H1 (cell line): ENCODE data around the gene DDX49. TPM values are rescaled to one million over a fixed set of nuclear protein-coding genes. Genes with fewer than 3 reads are reported as not detected.

Source experiments
- CTCF ChIA-PET: fragments of 300-600 bp; sonication (Branson Sonifier 250); formaldehyde crosslinking; loops from one replicate; lab custom pipeline; 2021; ENCODE audit not compliant: partially characterized antibody; lab: Charles Lee
- POLR2A ChIA-PET: fragments of 300-600 bp; sonication (Branson Sonifier 250); formaldehyde crosslinking; loops from one replicate; lab custom pipeline; 2021; ENCODE audit warnings: inconsistent platforms; ENCODE audit not compliant: partially characterized antibody; lab: Charles Lee
- DNase-seq, 2 experiments: peaks; one replicate each; pipeline versions ENCODE4 v3.0.0 to v3.0.0-alpha.2; 2010 to 2022; ENCODE audit warnings: low spot score in 2 of 2, low read depth in 1 of 2, mixed read lengths in 1 of 2
- FAIRE-seq: peaks from 2 replicates; lab custom pipeline; 2011; peaks lifted over from hg19 to GRCh38; lab: Jason Lieb, UNC
- H2AFZ ChIP-seq: 2 replicates; pipeline ENCODE4 v1.8.1; 2012; ENCODE audit warnings: low read length, inconsistent platforms
- H2AK5ac ChIP-seq: 2 replicates; pipeline ENCODE4 v1.6.1; 2013; ENCODE audit warnings: low read depth, low read length
- H2BK120ac ChIP-seq: replicated peaks from 2 replicates; pipeline ENCODE3; 2013; ENCODE audit warnings: low read depth, low read length, inconsistent platforms
- H2BK12ac ChIP-seq: 2 replicates; pipeline ENCODE4 v1.6.1; 2013; ENCODE audit warnings: low read depth, low read length
- H2BK15ac ChIP-seq: 2 replicates; pipeline ENCODE4 v1.6.1; 2013; ENCODE audit warnings: low read length
- H2BK20ac ChIP-seq: 2 replicates; pipeline ENCODE4 v1.6.1; 2013; ENCODE audit warnings: low read length
- H2BK5ac ChIP-seq: 2 replicates; pipeline ENCODE4 v1.6.1; 2013; ENCODE audit warnings: low read depth, low read length
- H3K14ac ChIP-seq: 2 replicates; pipeline ENCODE4 v1.6.1; 2013; ENCODE audit warnings: inconsistent platforms; ENCODE audit not compliant: insufficient read length
- H3K18ac ChIP-seq: 2 replicates; pipeline ENCODE4 v1.6.1; 2013; ENCODE audit warnings: low read length; ENCODE audit errors: extremely low read depth
- H3K23ac ChIP-seq: 2 replicates; pipeline ENCODE4 v1.6.1; 2013; ENCODE audit warnings: inconsistent platforms; ENCODE audit not compliant: insufficient read length
- H3K23me2 ChIP-seq: 2 replicates; pipeline ENCODE4 v1.6.1; 2013; ENCODE audit warnings: low read depth, low read length
- H3K27ac ChIP-seq: 2 replicates; pipeline ENCODE4 v1.6.1; 2011; ENCODE audit warnings: low read depth, low read length, inconsistent platforms
- H3K27me3 ChIP-seq, 4 experiments: replicated peaks in 1 of 4; 1 replicate in 1 of 4; 2 replicates in 3 of 4; pipeline versions ENCODE4 v1.6.1 to v1.8.1; 2011 to 2013; ENCODE audit warnings: low read length in 3 of 4, mild to moderate bottlenecking in 3 of 4, inconsistent platforms in 2 of 4, mixed read lengths in 2 of 4, moderate library complexity in 1 of 4; ENCODE audit not compliant: control insufficient read depth in 3 of 4, insufficient read depth in 3 of 4; ENCODE audit errors: extremely low read depth in 1 of 4
- H3K36me3 ChIP-seq, 4 experiments: 2 replicates each; pipeline versions ENCODE4 v1.6.1 to v1.8.1; 2011 to 2013; ENCODE audit warnings: mild to moderate bottlenecking in 4 of 4, low read length in 3 of 4, moderate library complexity in 2 of 4, control low read depth in 1 of 4, inconsistent platforms in 1 of 4; ENCODE audit not compliant: insufficient read depth in 4 of 4, control insufficient read depth in 2 of 4
- H3K4ac ChIP-seq: replicated peaks from 2 replicates; pipeline ENCODE3; 2013; ENCODE audit warnings: low read length, low read depth, mixed read lengths, inconsistent platforms; ENCODE audit not compliant: insufficient read length
- H3K4me1 ChIP-seq, 4 experiments: replicated peaks in 1 of 4; 1 replicate in 1 of 4; 2 replicates in 3 of 4; pipeline versions ENCODE4 v1.6.1 to v1.8.1; 2011 to 2013; ENCODE audit warnings: low read length in 3 of 4, inconsistent platforms in 2 of 4, mixed read lengths in 1 of 4; ENCODE audit not compliant: insufficient read depth in 4 of 4, control insufficient read depth in 3 of 4
- H3K4me2 ChIP-seq, 2 experiments: 2 replicates each; pipeline versions ENCODE4 v1.6.1 to v1.8.1; 2011 to 2013; ENCODE audit warnings: low read depth in 2 of 2, low read length in 2 of 2, control low read depth in 1 of 2, inconsistent platforms in 1 of 2, mild to moderate bottlenecking in 1 of 2; ENCODE audit not compliant: insufficient read depth in 1 of 2
- H3K4me3 ChIP-seq, 4 experiments: fragments of 200-600, 300-600 bp in 1 of 4; sonication (generic), shearing (Covaris generic), sonication (Bioruptor Twin) in 1 of 4; 2 replicates each; pipeline versions ENCODE4 v1.5.1 to v1.8.1; 2011 to 2016; ENCODE audit warnings: low read length in 4 of 4, low read depth in 3 of 4, control low read depth in 2 of 4, inconsistent platforms in 2 of 4, mild to moderate bottlenecking in 2 of 4, mixed read lengths in 1 of 4, moderate library complexity in 1 of 4; ENCODE audit not compliant: insufficient read depth in 2 of 4; ENCODE audit errors: extremely low read depth in 1 of 4
- H3K56ac ChIP-seq: replicated peaks from 2 replicates; pipeline ENCODE3; 2013; ENCODE audit warnings: low read depth, mild to moderate bottlenecking, mixed read lengths, low read length, inconsistent platforms; ENCODE audit not compliant: insufficient read length
- H3K79me1 ChIP-seq: 2 replicates; pipeline ENCODE4 v1.6.1; 2013; ENCODE audit warnings: low read depth, low read length, control low read depth
- H3K79me2 ChIP-seq, 2 experiments: 2 replicates each; pipeline versions ENCODE4 v1.6.1 to v1.8.1; 2012 to 2013; ENCODE audit warnings: low read length in 2 of 2, mild to moderate bottlenecking in 2 of 2, inconsistent platforms in 1 of 2; ENCODE audit not compliant: insufficient read depth in 2 of 2, control insufficient read depth in 1 of 2
- H3K9ac ChIP-seq, 4 experiments: replicated peaks in 1 of 4; 1 replicate in 1 of 4; 2 replicates in 3 of 4; pipeline versions ENCODE4 v1.6.1 to v1.8.1; 2011 to 2013; ENCODE audit warnings: low read depth in 3 of 4, low read length in 3 of 4, control low read depth in 2 of 4, mild to moderate bottlenecking in 2 of 4, moderate library complexity in 2 of 4, inconsistent platforms in 1 of 4; ENCODE audit errors: extremely low read depth in 1 of 4
- H3K9me3 ChIP-seq, 2 experiments: 2 replicates each; pipeline versions ENCODE4 v1.6.1 to v1.8.1; 2012 to 2013; ENCODE audit warnings: mild to moderate bottlenecking in 2 of 2, moderate library complexity in 2 of 2, control low read depth in 1 of 2, inconsistent platforms in 1 of 2, low read depth in 1 of 2, low read length in 1 of 2, mixed read lengths in 1 of 2; ENCODE audit not compliant: insufficient read depth in 2 of 2
- H4K20me1 ChIP-seq, 2 experiments: replicated peaks in 1 of 2; 2 replicates each; pipeline versions ENCODE3 to v1.8.1; 2011 to 2013; ENCODE audit warnings: inconsistent platforms in 2 of 2, low read length in 2 of 2, mild to moderate bottlenecking in 1 of 2; ENCODE audit not compliant: insufficient read depth in 2 of 2, control insufficient read depth in 1 of 2
- H4K5ac ChIP-seq: 2 replicates; pipeline ENCODE4 v1.6.1; 2013; ENCODE audit warnings: low read length, low read depth, mixed read lengths, inconsistent platforms; ENCODE audit not compliant: insufficient read length
- H4K8ac ChIP-seq: 2 replicates; pipeline ENCODE4 v1.8.0; 2013; ENCODE audit warnings: mild to moderate bottlenecking, moderate library complexity, low read length, inconsistent platforms; ENCODE audit not compliant: insufficient read depth; ENCODE audit errors: extremely low read depth
- H4K91ac ChIP-seq: replicated peaks from 2 replicates; pipeline ENCODE3; 2013; ENCODE audit warnings: low read length, mixed read lengths, inconsistent platforms; ENCODE audit not compliant: insufficient read length
- ASH2L ChIP-seq: fragments of 200-600, 300-600 bp; sonication (generic); IDR thresholded peaks from one replicate; pipeline ENCODE4 v1.7.1; 2017; ENCODE audit warnings: low read length
- PHF8 ChIP-seq: fragments of 200-600 bp; sonication (generic); conservative IDR thresholded peaks from 2 replicates; pipeline ENCODE4 v1.7.1; 2012; ENCODE audit warnings: low read depth, mild to moderate bottlenecking, inconsistent platforms, low read length, moderate library complexity
- SIN3A ChIP-seq, 2 experiments: IDR thresholded peaks in 1 of 2; conservative IDR thresholded peaks in 1 of 2; 2 replicates each; pipeline ENCODE4 v1.6.1; 2011 to 2012; ENCODE audit warnings: low read length in 2 of 2, improper control_type of control experiment in 1 of 2, low read depth in 1 of 2, mild to moderate bottlenecking in 1 of 2
- WGBS, 2 experiments: shearing (Covaris generic) in 1 of 2; methylation state at CpG; one replicate each; pipeline versions ENCODE4 v1.1.6 to v1.1.7; 2013 to 2015; ENCODE audit warnings: low lambda C conversion rate in 2 of 2, mixed read lengths in 2 of 2, inconsistent platforms in 1 of 2, low coverage in 1 of 2, missing lambda C conversion rate in 1 of 2; ENCODE audit not compliant: insufficient replicate concordance in 2 of 2, insufficient coverage in 1 of 2, insufficient read length in 1 of 2; ENCODE audit errors: extremely low coverage in 1 of 2, missing lambda C conversion rate in 1 of 2; 5-methylcytosine and 5-hydroxymethylcytosine counted together
- polyA plus RNA-seq, 7 experiments: library from polyadenylated mRNA; depleted of rRNA in 3 of 7; stranded (reverse) in 5 of 7; unstranded in 2 of 7; fragments of >200 nt in 5 of 7; fragments of 200-250 nt in 2 of 7; gene quantifications; 1 replicate in 5 of 7; 2 replicates in 1 of 7; 4 replicates in 1 of 7; pipeline versions ENCODE4 v1.2.1 to v1.2.3, GENCODE V29; 2011 to 2013; ENCODE audit warnings: missing spikeins in 2 of 7, mixed read lengths in 2 of 7
- total RNA-seq: library from RNA; stranded (reverse); fragmentation: NEBNext Ultra II Directional; extraction: Animal tissue kit (Norgen Biotek cat#: 25700); gene quantifications from 2 replicates; pipeline ENCODE4 v1.2.1, GENCODE V29; 2021

The DDX49 gene
- total and polyA plus RNA-seq, 2 of the 8 experiments (the other 6 are each of a cell fraction or from before 2014, with no cell fraction given), result 41.3 to 46.5 TPM

DNA sequence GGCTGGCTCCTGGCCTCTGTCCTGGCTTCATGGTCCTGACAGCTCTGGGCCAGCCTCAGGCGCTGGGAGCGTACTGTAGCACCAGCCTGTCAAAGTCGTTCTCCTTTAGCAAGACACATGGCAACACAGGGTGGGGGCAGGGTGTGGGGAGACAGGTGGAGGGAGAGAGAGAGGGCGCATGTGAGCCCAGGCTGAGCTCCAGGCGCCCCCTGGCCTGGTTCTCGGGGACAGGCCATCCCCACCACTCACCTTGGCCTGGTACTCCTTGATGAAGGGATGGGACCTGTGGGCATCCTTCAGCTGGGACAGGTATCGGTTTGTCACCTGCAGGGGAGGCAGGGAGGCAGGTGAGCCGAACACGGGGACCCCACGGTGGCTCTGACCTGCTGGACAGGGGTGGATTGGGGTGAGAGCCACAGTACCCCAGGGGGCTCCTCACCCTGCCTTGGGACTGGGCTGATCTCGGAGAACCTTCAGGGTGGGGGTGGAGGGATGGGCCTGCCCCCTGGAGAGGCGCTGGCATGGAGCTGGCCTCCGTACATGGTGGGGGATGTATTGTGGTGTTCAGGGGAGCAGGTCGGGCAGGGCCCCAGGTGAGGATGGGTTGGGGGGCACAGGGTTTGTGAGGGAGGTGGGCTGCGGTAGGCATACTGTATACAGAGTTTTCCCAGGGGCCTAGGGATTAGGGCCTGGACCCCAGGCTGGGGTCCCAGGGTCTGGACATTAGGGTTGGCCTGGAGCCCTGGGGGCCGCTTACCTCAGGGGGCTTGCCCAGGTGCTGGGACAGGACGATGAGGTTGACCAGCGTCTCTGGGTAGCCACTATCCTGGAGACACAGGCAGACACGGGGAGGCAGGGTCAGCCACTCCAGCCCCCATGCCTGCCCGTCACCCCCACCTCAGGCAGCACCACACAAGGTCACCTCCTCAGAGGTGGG is 19.6 kb upstream of the DDX49 start:
- CTCF ChIA-PET, result interaction anchor here (0.5 to 1.8 kb wide), 7 partner anchors 10 to 616 kb away, joined by 3 to 9 read pairs (median 3); partner anchors contain the start of genes COPE and DDX49
- Histone ChIP-seq H3K9me3 (no peaks in the 10 kb centered on the region), H3K56ac (no peak overlapping the region), H3K36me3 (peaks cover 0 to 7% (median 0%) of the 10 kb centered on the region in 4 experiments; a peak in 1 of 8 replicates), H2BK20ac (no peak overlapping the region), H3K4me3 (no peak overlapping the region), H3K79me1 (no peaks in the 10 kb centered on the region), H2AK5ac (no peak overlapping the region), H4K91ac (no peak overlapping the region), H2BK120ac (no peak overlapping the region), H3K4ac (no peak overlapping the region), H2BK5ac (no peak overlapping the region), H4K5ac (no peak overlapping the region)
- FAIRE-seq (no peak), DNase-seq (no peak)
- 89% methylated on average over 16 of the region's 20 CpGs; no CpG with 5 or more reads in 1 of the 2 experiments for WGBS, 2 experiments
- TF ChIP-seq PHF8, result no peak
- no peak for TF ChIP-seq ASH2L
- 0 out of 4 replicates have a peak, but pooled peaks of 1 of the 2 experiments have one; percentile 41 for TF ChIP-seq SIN3A (conservative IDR thresholded peaks at IDR 0.05 in 1 of 2, IDR thresholded peaks at IDR 0.05 in 1 of 2; ENCODE audit: low read depth in 1 of 2, low read length in 2 of 2)
- TF ChIP-seq, all 59 proteins: peak for 1
- H2AFZ ChIP-seq, result no peak overlapping the region
- H3K27me3 ChIP-seq, result peaks cover 0 to 10% (median 7%) of the 10 kb centered on the region in 4 experiments; a peak in 4 of 7 replicates
- H3K14ac ChIP-seq, result no peak overlapping the region
- H3K23ac ChIP-seq, result no peak overlapping the region
- no peak overlapping the region for H2BK15ac ChIP-seq
- H3K27ac ChIP-seq, result no peak overlapping the region
- no peak overlapping the region for H3K9ac ChIP-seq
- H3K4me1 ChIP-seq, result peaks cover 0 to 5% (median 0%) of the 10 kb centered on the region in 4 experiments; a peak in 2 of 7 replicates
- H3K23me2 ChIP-seq, result peaks cover 6% of the 10 kb centered on the region; the same call in 1 of the 2 replicates
- H4K8ac ChIP-seq, result no peak overlapping the region
- H3K18ac ChIP-seq, result no peak overlapping the region
- H3K79me2 ChIP-seq, result no peaks in the 10 kb centered on the region
- POLR2A ChIA-PET, result interaction anchor here (1.3 to 1.6 kb wide), 5 partner anchors 8 to 32 kb away, joined by 3 to 7 read pairs (median 5); partner anchors contain the start of genes COPE and DDX49
- H3K4me2 ChIP-seq, result no peak overlapping the region
- peaks cover 5 to 8% of the 10 kb centered on the region in 2 experiments for H4K20me1 ChIP-seq
- H2BK12ac ChIP-seq, result no peak overlapping the region
